A204.1 (cell line): Measurements from ENCODE around the gene EID1.
"Not testable (repeated sequence)": the region's sequence is repeated elsewhere in the genome, so short reads cannot be mapped to it uniquely, and the experiment has no call there.

ENCODE experiments used
- FAIRE-seq: peaks from 2 replicates; lab custom pipeline; 2012; peaks lifted over from hg19 to GRCh38; lab: Jason Lieb, UNC

EID1 gene

DNA sequence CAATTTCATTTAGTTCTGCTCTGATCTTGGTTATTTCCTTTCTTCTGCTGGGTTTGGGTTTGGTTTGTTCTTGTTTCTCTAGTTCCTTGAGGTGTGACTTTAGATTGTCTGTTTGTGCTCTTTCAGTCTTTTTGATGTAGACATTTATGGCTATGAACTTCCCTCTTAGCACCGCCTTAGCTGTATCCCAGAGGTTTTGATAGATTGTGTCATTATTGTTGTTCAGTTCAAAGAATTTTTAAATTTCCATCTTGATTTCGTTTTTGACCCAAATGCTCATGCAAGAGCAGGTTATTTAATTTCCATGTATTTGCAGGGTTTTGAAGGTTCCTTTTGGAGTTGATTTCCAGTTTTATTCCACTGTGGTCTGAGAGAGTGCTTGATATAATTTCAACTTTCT is 32.6 kb downstream of the EID1 start:
- not testable (repeated sequence) for FAIRE-seq

DNA sequence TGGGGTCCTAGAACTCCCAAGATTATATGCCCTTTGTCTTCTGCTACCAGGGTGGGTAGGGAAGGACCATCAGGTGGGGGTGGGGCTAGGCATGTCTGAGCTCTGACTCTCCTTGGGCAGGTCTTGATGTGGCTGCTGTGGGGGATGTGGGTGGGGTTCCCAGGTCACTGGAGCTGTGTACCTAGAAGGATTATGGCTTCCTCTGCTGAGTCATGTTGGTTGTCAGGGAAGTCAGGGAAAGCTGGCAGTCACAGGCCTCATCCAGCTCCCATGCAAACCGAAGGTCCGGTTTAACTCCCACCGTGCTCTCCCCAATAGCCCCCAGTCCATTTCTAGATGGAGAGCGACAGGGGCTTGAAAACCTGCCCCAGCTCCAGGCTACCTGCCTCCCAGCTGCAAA is 35.2 kb downstream of the EID1 start:
- no peak for FAIRE-seq

DNA sequence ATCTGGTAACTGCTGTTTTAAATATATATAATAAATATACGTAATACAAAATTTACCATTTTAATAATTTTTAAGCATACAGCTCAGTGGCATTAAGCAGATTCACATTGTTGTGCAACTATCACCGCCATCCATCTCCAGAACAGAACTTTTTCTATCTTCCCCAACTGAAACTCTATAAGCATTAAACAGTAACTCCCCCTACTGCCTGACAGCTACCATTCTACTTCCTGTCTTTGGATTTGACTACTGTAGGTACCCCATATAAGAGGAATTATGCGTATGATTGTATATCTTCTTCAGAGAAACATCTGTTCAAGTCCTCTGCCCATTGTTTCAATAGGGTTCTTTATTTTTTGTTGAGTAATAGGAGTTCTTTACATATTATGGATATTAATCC is 36.8 kb downstream of the EID1 start:
- FAIRE-seq, result no peak

DNA sequence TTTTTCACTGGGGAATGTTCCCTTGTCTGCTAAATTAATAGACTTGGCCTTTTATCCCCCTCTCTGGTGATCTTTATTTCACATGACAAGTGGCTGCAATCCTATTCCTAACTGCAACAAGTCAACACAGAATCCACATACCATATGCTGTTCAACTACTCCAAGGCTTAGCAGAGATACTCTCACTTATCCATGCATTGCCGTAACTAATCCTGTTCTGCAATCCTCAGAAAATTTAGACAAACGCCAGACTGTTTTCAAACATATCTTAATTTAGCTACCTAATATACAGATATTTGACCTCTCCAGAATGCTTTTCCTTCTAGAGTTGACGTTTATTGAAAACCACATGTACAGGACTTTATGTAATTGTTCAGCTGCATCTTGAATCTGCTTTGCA is 37.9 kb downstream of the EID1 start:
- no peak for FAIRE-seq

DNA sequence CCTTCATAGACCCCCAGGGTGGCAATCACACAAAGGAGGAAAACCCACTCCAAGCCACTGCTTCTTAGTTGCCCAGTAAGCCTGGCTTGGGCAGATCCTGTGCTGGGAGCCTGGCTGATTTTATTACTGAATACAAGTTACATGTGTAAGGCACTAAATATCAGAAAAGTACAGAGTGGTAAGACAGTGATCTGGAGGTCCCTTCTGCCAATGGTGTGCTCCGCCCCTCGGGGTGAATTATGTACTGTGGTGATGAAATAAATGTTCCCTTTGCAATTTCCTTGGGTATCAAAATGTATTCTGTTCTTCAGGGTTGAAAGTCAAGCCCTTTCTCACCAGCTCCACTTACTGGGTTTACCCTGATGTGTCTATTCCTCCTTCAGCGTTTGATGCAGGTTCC is 38.8 kb downstream of the EID1 start:
- FAIRE-seq, result no peak

DNA sequence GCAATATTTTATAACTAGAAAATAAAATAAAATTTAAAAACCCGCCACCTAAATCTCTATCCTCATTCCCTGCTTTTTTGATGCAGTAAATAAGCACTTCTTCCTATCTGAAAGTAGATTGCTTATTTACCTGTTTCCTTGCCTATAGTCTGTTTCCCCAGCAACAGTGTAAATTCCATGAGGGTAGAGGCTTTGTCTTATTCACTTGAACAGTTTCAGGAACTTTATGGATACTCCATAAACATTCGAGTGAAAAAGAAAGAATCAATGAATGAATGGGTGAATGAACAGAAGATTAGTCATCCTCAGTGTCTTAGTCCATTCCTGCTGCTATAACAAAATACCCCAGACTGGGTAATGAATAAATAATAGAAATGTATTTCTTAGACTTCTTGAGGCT is 44.1 kb downstream of the EID1 start:
- no peak for FAIRE-seq

DNA sequence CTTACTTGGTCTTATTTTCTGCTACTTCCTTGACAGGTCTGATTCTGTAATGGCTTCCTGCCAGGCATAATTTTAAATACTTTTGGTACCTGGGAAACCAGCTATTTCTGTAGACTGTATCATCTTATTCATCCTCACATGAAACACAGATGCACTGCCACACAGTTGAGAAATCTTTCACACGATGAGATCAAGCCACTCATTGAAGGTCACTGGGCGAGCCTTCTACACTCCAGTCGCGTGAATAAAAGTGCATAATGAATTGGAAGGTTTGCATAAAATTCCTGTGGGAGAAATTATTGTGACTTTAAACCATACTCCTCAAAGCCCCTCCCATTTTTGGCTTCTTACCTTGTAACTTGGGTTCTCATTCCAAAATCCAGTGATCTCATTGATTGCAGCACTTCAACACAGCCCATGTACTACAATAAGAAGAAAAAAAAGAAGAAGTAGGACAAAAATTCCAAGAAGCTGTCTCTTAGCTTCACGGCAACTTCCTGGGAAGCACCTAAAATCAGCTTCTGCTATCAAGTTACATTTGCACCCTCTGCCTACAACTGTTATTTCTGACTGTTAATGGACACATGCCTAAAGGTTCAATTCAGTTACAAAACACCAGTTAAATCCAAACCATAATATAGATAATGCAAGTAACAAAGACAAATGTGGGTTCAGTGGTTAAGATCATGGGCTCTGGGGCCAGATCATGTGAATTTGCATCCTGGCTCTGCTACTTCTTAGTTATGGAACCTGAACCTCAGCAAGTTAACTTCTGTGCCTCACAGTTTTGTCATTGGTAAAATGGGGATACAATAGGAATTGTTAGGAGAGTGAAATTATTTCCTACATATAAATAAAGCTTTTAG is 46.8 kb downstream of the EID1 start:
- FAIRE-seq, result no peak

DNA sequence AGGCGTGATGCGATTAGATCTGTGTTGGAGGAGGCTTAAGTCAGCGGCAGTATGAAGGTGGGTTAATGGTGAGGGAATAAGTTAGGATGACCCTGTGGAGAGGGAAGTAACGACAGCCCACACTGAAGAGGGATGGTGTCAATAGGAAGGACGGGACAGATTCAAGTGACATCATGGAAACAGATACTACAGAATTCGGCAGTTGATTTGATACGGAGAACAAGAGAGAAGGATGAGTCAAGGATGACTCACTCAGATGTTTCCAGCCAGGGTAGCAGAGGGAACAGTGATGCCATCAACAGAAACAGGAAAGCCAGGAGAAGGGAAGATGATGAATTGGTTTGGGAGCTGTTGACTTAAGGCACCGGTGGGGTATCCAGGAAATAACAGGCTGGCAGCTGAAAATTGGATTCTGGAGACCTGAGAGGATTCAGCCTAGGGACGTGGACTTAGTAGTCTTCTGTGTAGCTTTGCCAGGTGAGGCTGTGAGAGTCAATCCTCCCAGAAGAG is 47.8 kb downstream of the EID1 start:
- peak; percentile 58 for FAIRE-seq

DNA sequence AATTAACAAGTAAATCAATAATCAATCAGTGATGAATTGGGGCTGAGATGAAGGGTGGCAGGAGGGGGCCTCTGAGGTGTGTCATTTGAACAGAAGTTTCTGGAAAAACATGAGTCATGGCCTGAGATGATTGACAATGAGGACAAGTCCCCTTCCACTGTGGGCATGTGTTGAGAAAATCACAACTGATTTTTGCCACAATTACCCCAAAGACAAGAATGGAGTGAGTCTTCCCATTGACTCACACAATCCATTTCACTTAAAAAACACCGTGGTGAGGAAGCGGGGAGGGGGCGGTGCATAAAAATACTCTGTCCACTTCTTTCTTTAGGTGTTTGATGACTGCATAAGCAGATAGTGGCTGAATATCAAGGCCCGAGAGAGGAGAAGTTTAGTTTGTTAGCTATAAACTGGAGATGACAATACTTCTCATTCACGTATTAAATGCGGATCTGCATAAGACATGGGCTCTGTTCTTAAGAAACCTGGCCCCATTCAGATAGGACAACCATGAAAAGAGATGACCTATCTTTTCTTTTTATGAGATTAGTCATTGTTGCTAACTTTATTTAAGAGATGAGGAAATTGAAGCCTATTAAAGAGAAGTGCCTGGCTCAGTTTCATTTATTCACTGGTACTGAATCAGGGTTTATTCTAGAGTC is 51.1 kb downstream of the EID1 start:
- FAIRE-seq, result no peak

DNA sequence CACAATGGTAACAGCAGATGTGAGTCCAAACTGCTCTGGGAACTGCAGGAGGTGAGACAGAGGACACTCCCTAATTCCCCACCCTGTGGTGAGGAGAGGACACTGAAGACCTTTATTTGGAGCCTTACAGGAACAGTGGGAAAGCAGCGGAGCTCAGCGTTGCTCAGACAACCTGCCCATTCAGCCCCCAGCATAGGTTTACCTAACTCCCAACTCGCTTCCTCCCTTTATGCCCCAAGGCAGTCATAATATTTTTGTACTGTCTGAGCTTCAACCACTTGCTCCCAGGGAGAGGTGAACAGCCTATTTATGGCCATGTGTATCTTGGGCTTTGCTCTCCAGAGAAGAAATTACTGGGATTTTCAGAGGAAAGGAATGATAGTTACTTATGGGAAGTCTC is 51.7 kb downstream of the EID1 start:
- FAIRE-seq, result no peak
